ENCODE data around the gene RFX7.

GRCh38 chr15:56077081-56077480, 166.6 kb downstream of the RFX7 start:
- TF ChIP-seq GATA3 (IDR thresholded peaks at IDR 0.05; ENCODE audit: low read depth, low read length): no peak
- TF ChIP-seq GATA2 (IDR thresholded peaks at IDR 0.05; ENCODE audit: low read depth, low read length): no peak

All from SH-SY5Y (cell line).